GM18507 (cell line): ENCODE measurements around the gene LYZL6.

Source experiments
- DNase-seq: peaks from one replicate; pipeline ENCODE4 v3.0.0; 2011; ENCODE audit warnings: low read depth; ENCODE audit not compliant: insufficient read length; ENCODE audit errors: extremely low spot score
- FAIRE-seq: peaks from 2 replicates; lab custom pipeline; 2011; peaks lifted over from hg19 to GRCh38; lab: Jason Lieb, UNC

LYZL6 gene

GRCh38 chr17:35890774-35891155 lies 52.7 kb downstream of the LYZL6 start:
- DNase-seq (peak; percentile 43), FAIRE-seq (no peak)

GRCh38 chr17:35889818-35890773 lies 53.4 kb downstream of the LYZL6 start:
- DNase-seq (no peak), FAIRE-seq (no peak)

GRCh38 chr17:35889241-35889640 lies 54.3 kb downstream of the LYZL6 start:
- FAIRE-seq (no peak), DNase-seq (no peak)
